Right lobe of liver (tissue), 4 donors: ENCODE data around the gene ATP8B2.

Experiments
- CTCF ChIP-seq, 4 donors: fragments of 200-600 bp in 3 of 4; fragments of 450-650 bp in 1 of 4; IDR thresholded peaks; one replicate each; pipeline versions ENCODE4 v1.5.1 to v1.8.0; 2016 to 2022; ENCODE audit warnings: antibody characterized with exemption in 4 of 4, mild to moderate bottlenecking in 2 of 4
- POLR2A ChIP-seq: fragments of 450-650 bp; IDR thresholded peaks from one replicate; pipeline ENCODE4 v1.6.1; 2017; ENCODE audit warnings: antibody characterized with exemption, mild to moderate bottlenecking
- donor health status: DM: no; HTN: no; CAD: no.
- donor health status: DM: no; HTN: no; CAD: no.
- donor health status: DM: no; HTN: yes; CAD: no.

- no peak for TF ChIP-seq POLR2A
- TF ChIP-seq CTCF (IDR thresholded peaks at IDR 0.05), result no peak
Measured at GRCh38 chr1:154352245-154352580, 26.9 kb downstream of the ATP8B2 start.
